HFF-Myc (cell line): ENCODE results near the gene FOXE3.

Experiments
- DNase-seq: peaks from one replicate; pipeline ENCODE4 v3.0.0-alpha.2; 2011; ENCODE audit warnings: low read depth; ENCODE audit errors: extremely low read depth
- H3K4me3 ChIP-seq: replicated peaks from 2 replicates; pipeline ENCODE4 v1.5.1; 2011; ENCODE audit warnings: low read depth, mild to moderate bottlenecking, control low read depth, low read length
- TF ChIP-seq, protein P1 (sequence below): IDR thresholded peaks from 2 replicates; pipeline ENCODE4 v1.5.1; 2012; ENCODE audit warnings: mild to moderate bottlenecking, low read depth, low read length, control low read depth; ENCODE audit errors: missing control alignments

FOXE3 gene

DNA sequence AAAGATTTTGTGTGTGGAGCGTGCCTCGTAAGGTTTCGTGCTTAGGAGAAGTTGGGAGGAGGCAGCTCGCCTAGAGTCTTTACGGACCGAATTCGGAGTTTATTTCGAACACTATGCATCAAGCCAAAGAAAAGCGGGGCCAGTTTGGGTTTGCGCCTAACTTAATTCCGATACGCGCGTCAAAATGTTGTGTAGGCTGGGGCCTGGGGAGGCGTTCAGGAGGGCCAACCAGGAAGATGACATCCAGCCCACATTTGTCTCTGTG is 28.1 kb downstream of the FOXE3 start:
- TF ChIP-seq, protein P1, sequence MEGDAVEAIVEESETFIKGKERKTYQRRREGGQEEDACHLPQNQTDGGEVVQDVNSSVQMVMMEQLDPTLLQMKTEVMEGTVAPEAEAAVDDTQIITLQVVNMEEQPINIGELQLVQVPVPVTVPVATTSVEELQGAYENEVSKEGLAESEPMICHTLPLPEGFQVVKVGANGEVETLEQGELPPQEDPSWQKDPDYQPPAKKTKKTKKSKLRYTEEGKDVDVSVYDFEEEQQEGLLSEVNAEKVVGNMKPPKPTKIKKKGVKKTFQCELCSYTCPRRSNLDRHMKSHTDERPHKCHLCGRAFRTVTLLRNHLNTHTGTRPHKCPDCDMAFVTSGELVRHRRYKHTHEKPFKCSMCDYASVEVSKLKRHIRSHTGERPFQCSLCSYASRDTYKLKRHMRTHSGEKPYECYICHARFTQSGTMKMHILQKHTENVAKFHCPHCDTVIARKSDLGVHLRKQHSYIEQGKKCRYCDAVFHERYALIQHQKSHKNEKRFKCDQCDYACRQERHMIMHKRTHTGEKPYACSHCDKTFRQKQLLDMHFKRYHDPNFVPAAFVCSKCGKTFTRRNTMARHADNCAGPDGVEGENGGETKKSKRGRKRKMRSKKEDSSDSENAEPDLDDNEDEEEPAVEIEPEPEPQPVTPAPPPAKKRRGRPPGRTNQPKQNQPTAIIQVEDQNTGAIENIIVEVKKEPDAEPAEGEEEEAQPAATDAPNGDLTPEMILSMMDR, result no peak
- no peak overlapping the region for H3K4me3 ChIP-seq
- no peak for DNase-seq

DNA sequence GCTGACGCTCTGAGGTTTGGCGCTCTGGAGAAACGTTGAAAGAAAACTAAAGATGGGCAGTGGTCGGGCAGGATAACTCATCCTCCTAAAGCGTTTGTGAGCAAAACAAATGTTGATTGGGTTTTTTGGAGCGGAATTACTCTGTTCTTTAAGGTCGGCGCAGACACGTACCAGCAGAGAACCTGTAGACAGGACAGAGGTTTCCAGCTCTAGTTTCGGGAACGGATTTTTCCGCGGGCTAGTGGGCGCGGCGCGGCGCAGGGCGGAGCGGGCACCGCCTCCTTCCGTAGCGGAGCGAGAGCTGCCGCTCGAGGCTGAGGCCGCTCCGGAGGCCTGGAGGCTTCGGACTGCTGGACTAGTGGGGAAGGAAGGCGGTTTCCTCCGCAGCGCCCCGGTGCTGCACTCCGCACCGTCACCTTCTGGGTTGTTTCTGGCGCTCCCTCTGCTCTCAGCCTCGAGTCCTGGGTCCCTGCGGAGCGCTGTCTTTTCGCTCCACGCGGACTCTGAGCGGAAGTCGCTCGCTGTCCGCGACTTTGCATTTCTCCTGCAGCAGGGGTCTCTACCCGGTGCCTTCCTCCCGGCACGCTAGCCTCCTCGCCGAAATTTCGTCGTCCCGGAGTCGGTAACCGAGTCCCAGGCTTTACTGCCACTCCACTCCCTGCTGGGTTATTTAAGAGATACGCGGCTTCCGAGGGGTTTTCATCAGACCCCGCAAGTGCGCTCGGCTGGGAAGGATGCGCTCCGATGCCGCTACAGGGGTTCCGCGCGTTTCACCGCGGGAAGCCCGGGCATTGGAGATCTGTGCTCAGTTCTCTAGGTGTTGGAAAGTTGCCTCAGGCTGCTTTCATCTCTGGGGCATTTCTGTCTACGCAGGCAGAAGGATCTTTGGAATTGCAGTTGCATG is 28.7 kb downstream of the FOXE3 start:
- DNase-seq, result no peak
- H3K4me3 ChIP-seq, result peak overlapping the region; percentile 7; the same call in 1 of the 2 replicates
- TF ChIP-seq, protein P1, result no peak

DNA sequence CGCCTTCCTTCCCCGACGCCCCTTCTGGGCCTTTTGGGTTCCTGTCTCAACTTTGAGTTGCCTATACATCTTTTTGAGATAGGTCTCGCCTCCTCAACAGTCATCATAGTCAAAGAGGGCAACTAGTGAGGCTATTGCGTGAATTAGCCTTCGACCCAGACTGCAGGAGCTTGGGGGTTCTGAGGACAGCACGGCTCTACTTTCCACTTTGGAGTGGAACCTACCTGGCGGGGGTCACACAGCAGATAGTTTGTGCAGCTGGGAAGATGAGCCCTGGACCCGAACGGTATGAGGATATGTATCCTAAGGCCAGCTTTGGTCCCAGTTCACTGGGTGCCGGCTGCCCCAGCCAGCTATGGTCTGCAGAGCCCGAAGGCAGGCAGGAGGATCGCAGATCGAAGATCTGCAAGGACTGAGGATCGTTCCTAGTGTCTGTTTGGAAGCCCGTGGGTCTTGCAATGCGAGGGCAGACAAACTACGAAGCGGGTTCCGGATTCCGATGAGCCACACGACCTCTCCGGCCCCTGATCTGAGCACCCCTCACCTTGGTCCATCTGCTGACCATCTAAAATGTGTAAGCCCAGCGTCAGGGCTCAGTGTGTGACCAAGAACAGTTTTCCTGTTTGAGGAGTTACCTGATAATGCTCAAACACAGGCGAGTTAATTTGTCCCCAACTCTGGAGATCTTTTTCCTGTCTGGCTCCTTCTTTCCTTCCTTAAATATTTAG is 29.9 kb downstream of the FOXE3 start:
- TF ChIP-seq, protein P1, result no peak
- no peak overlapping the region for H3K4me3 ChIP-seq
- no peak for DNase-seq

DNA sequence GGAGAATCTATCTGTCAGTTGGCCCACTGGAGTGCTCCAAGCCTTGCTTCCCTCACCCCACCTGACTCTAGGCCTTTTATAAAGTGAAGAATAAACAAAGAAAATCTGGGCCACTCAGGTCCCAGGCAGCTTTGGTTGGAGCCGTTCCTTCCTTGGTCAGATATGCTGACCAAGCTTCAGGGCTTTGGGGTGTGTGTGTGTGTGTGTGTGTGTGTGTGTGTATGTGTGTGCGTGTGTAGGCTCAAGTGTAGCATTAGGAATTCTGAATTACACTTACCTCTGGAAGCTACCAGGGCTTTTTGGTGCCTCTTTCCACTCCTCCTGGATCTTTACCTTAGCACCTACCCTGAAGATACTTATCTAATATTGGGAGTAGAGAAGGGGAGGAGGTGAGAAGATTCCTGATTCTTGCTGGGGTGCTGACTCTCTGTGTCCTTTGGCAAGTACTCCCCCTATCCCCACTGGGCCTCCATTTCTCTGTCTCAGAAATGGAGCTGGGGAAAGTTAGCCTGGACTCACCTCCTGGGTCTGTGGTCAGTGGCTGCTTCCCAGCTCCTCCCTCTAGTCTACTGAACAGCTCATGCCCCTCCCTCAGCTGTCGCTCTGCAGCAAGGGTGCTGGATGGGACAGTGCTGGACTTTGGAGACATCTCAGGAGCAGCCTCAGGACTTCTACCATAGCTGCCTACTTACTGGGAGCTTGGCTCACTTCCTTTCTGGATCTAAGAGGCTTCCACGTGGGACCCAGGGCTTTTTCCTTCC is 32.6 kb downstream of the FOXE3 start:
- H3K4me3 ChIP-seq, result no peak overlapping the region
- DNase-seq, result no peak
- TF ChIP-seq, protein P1, result no peak

DNA sequence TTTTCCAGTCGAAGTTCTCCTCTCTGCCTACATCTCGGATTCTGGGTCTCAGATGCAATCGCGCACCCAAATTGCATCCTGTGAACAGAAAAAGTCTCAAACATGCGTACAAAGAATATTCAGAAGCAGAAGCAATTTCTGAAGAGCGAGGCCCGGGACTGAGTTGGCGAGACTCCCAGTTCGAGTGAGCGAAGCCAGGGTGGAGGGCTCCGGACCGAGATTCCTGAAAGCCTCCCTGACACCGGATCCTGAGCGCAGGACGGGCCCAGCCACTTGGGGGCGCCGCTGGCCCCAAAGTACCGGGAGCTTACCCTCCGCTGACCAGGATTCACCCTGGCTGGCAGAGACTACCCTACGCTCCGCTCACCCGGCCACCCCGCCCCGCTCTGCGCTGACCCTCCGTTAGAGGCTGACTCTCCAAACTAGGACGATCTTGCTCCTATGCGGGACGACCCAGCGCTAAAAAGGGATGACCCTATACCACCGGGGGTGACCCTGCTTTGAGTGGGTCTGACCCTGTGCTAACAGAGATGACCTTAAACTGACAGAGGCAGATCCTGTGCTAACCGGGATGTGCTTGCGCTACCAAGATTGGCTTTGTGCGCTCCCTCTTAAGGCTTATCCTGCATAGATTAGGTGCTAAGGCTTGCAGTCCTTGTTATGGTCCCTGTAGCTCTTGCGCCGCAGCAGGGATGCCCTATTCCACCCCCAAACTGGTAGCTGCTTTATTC is 33.9 kb downstream of the FOXE3 start:
- H3K4me3 ChIP-seq, result no peak overlapping the region
- TF ChIP-seq, protein P1, result peak; percentile 55
- DNase-seq, result no peak

DNA sequence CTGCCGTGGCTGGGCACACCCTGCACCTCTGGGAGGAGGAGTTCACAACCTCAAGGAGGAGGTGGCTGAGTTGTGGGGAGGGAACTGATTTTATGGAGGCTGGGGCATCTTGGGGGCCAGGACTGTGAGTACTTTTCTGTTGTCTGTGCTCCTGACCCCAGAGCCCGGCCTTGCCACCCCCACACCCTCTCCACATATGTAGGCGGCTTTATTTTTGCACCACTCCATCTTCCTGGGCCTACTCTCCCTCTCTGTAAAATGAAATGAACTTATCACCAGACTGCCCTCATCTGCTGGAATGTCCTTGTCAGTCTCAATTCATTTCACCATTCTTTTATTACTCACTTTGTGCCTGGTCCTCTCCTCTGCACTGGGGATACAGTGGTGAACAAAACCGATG is 34.5 kb downstream of the FOXE3 start:
- no peak for DNase-seq
- TF ChIP-seq, protein P1, result no peak
- H3K4me3 ChIP-seq, result no peak overlapping the region
